Type B pancreatic cell (in vitro differentiated cells): ENCODE measurements around the gene TNFRSF19. TPM values are rescaled to one million over a fixed set of nuclear protein-coding genes. Genes with fewer than 3 reads are reported as not detected.

ENCODE experiments used
- DNase-seq: peaks from one replicate; pipeline ENCODE4 v3.0.0; 2021; ENCODE audit warnings: mixed read lengths; ENCODE audit not compliant: unreplicated experiment; ENCODE audit errors: extremely low spot score
- H3K27ac Mint-ChIP-seq: 2 replicates; pipeline ENCODE4 v1.8.0; 2021; ENCODE audit warnings: mild to moderate bottlenecking, mixed read lengths
- H3K27me3 Mint-ChIP-seq: 2 replicates; pipeline ENCODE4 v1.8.0; 2021; ENCODE audit warnings: mixed read lengths
- H3K36me3 Mint-ChIP-seq: 2 replicates; pipeline ENCODE4 v1.8.0; 2021; ENCODE audit warnings: mixed read lengths
- H3K4me1 Mint-ChIP-seq: one replicate; pipeline ENCODE4 v1.8.0; 2021; ENCODE audit warnings: mixed read lengths; ENCODE audit not compliant: unreplicated experiment
- H3K4me3 Mint-ChIP-seq: 2 replicates; pipeline ENCODE4 v1.8.0; 2021; ENCODE audit warnings: mild to moderate bottlenecking, mixed read lengths
- H3K9me3 Mint-ChIP-seq: 2 replicates; pipeline ENCODE4 v1.8.0; 2021; ENCODE audit warnings: mixed read lengths
- CTCF ChIP-seq: fragments of 200-600 bp; sonication (generic); conservative IDR thresholded peaks from 2 replicates; pipeline ENCODE4 v1.5.0; 2021; ENCODE audit warnings: antibody characterized with exemption, mild to moderate bottlenecking
- total RNA-seq: library from RNA; stranded (reverse); gene quantifications from 2 replicates; pipeline ENCODE4 v1.2.1, GENCODE V29; 2021; ENCODE audit warnings: low replicate concordance

The TNFRSF19 gene
- total RNA-seq, 1 donor from 2014 or later = 64.4 TPM

- H3K4me3 Mint-ChIP-seq = no peak overlapping the region
- TF ChIP-seq CTCF = no peak
- DNase-seq = no peak
- H3K36me3 Mint-ChIP-seq = peaks cover 33% of the 10 kb centered on the region
- no peaks in the 10 kb centered on the region for H3K27me3 Mint-ChIP-seq
- H3K27ac Mint-ChIP-seq = no peak overlapping the region
- H3K9me3 Mint-ChIP-seq = no peaks in the 10 kb centered on the region
- H3K4me1 Mint-ChIP-seq = peaks cover 57% of the 10 kb centered on the region
Observed at GRCh38 chr13:23612182-23612581, 42.0 kb downstream of the TNFRSF19 start.

GRCh38 chr13:23612731-23613130 lies 42.5 kb downstream of the TNFRSF19 start:
- no peak for DNase-seq
- no peaks in the 10 kb centered on the region for H3K9me3 Mint-ChIP-seq
- no peak overlapping the region for H3K27ac Mint-ChIP-seq
- H3K27me3 Mint-ChIP-seq = no peaks in the 10 kb centered on the region
- H3K4me1 Mint-ChIP-seq = peaks cover 62% of the 10 kb centered on the region
- H3K36me3 Mint-ChIP-seq = peaks cover 39% of the 10 kb centered on the region
- no peak overlapping the region for H3K4me3 Mint-ChIP-seq
- TF ChIP-seq CTCF = no peak

GRCh38 chr13:23613596-23613995 lies 43.4 kb downstream of the TNFRSF19 start:
- H3K36me3 Mint-ChIP-seq = peaks cover 41% of the 10 kb centered on the region
- H3K9me3 Mint-ChIP-seq = no peaks in the 10 kb centered on the region
- no peak overlapping the region for H3K4me3 Mint-ChIP-seq
- H3K27ac Mint-ChIP-seq = no peak overlapping the region
- DNase-seq = no peak
- H3K4me1 Mint-ChIP-seq = peaks cover 58% of the 10 kb centered on the region
- H3K27me3 Mint-ChIP-seq = no peaks in the 10 kb centered on the region
- TF ChIP-seq CTCF = no peak

GRCh38 chr13:23615395-23616081 lies 45.3 kb downstream of the TNFRSF19 start:
- H3K9me3 Mint-ChIP-seq = no peaks in the 10 kb centered on the region
- H3K4me3 Mint-ChIP-seq = no peak overlapping the region
- no peak for TF ChIP-seq CTCF
- peaks cover 39% of the 10 kb centered on the region for H3K4me1 Mint-ChIP-seq
- peaks cover 48% of the 10 kb centered on the region for H3K36me3 Mint-ChIP-seq
- H3K27ac Mint-ChIP-seq = no peak overlapping the region
- DNase-seq = no peak
- H3K27me3 Mint-ChIP-seq = no peaks in the 10 kb centered on the region

- Mint-ChIP-seq H3K4me1 (peaks cover 32% of the 10 kb centered on the region), H3K4me3 (no peak overlapping the region), H3K27me3 (no peaks in the 10 kb centered on the region), H3K36me3 (peaks cover 43% of the 10 kb centered on the region), H3K27ac (no peak overlapping the region), H3K9me3 (no peaks in the 10 kb centered on the region)
- TF ChIP-seq CTCF = no peak
- no peak for DNase-seq
Observed at GRCh38 chr13:23616228-23616627, 46.0 kb downstream of the TNFRSF19 start.
